KOPT-K1 (cell line): ENCODE results near the gene CCDC149.

Experiments used
- H3K27ac ChIP-seq: fragments of 200-600 bp; sonication (generic); 2 replicates; pipeline ENCODE4 v1.5.1; 2016; ENCODE audit warnings: antibody characterized with exemption, mild to moderate bottlenecking, low read depth, low read length; ENCODE audit not compliant: poor library complexity, severe bottlenecking
- H3K36me3 ChIP-seq: fragments of 200-600 bp; sonication (generic); 2 replicates; pipeline ENCODE4 v1.5.1; 2017; ENCODE audit warnings: antibody characterized with exemption, mild to moderate bottlenecking, low read length, moderate library complexity; ENCODE audit not compliant: insufficient read depth
- H3K9me3 ChIP-seq: fragments of 200-600 bp; sonication (generic); 2 replicates; pipeline ENCODE4 v1.5.1; 2017; ENCODE audit warnings: antibody characterized with exemption, low read length, mild to moderate bottlenecking; ENCODE audit not compliant: insufficient read depth, poor library complexity, severe bottlenecking

Gene CCDC149

DNA sequence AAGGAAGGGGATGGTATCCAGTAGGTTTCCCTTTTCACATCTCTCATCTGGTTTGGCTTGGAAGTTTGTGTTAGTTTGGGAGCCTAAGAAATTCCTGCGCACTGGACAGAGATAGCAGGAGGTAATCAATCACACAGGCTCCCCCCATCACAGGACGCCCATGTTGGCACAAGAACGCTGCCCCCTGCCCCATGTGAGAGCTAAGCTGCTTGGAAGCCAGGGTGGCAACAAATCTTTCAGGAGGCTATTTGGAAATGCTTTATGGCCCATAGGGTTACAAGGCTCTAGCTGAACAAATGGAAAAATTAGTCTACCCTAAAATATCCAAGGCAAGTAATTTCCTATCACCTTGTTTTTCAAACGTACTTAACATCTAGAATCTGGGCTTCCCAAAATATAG lies 63.5 kb downstream of the CCDC149 start:
- no peaks in the 10 kb centered on the region for H3K9me3 ChIP-seq
- H3K27ac ChIP-seq = no peak overlapping the region
- no peaks in the 10 kb centered on the region for H3K36me3 ChIP-seq

DNA sequence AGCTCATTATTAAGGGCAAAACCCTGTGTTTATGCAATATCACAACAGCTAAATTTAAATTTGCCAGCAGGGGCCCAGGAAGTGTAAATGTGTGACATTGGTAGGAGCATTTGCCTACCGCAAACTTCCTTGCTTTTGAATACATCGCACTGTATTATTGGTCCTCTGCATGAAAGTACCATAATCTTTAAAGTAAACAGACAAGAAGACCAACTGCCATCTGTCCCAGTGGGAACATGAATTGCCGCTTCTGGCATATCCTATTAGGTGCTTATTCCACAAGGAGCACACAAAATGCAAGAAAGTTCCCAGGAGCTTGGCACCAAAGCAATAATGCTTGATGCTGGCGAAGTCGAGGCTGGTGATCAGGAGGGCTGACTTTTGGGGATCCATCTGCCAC lies 66.1 kb downstream of the CCDC149 start:
- no peak overlapping the region for H3K27ac ChIP-seq

GRCh38 chr4:24845902-24846301 lies 66.9 kb downstream of the CCDC149 start:
- no peaks in the 10 kb centered on the region for H3K9me3 ChIP-seq
- no peaks in the 10 kb centered on the region for H3K36me3 ChIP-seq
- no peak overlapping the region for H3K27ac ChIP-seq

More for the DNA sequence above, 66.1 kb downstream of the CCDC149 start:
- Histone ChIP-seq H3K36me3 (no peaks in the 10 kb centered on the region), H3K9me3 (no peaks in the 10 kb centered on the region)

GRCh38 chr4:24845132-24845531 lies 67.7 kb downstream of the CCDC149 start:
- Histone ChIP-seq H3K27ac (no peak overlapping the region), H3K36me3 (no peaks in the 10 kb centered on the region), H3K9me3 (no peaks in the 10 kb centered on the region)

- H3K9me3 ChIP-seq = no peaks in the 10 kb centered on the region
- H3K36me3 ChIP-seq = no peaks in the 10 kb centered on the region
- H3K27ac ChIP-seq = no peak overlapping the region
Measured at GRCh38 chr4:24843096-24843495, 69.7 kb downstream of the CCDC149 start.

GRCh38 chr4:24842356-24842755 lies 70.5 kb downstream of the CCDC149 start:
- Histone ChIP-seq H3K36me3 (no peaks in the 10 kb centered on the region), H3K9me3 (no peaks in the 10 kb centered on the region), H3K27ac (no peak overlapping the region)

DNA sequence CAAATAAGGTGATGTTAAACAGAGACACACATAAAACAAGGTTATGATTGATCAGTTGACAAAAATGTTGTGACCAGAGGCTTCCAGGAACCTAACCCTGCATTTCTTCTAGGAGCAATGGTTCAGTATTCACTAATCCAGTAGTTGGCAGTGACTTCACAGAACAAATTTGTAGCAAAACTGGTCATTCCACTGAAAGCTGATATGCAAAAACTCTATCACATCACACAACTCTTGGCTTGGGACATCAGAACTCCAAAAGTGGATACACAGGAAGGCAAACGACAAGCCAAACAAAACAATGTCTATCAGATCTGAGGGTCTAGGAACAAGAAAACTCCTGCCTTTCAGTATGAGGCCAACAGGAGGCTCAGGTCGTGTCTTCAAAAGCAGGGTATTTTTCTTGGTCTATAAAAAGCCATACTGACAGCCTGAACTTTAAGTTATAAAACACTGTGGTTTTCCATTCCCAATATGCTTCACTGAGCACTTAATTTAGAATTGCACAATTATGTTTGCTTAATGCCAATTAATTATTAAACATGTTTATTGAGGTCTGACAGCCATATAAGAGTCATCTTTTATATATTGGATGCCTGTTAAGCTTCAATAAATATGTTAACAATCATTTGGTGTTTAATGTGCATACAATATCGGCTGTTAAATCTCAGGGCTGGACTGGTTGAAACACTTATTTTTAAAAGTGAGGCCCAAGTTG lies 71.9 kb downstream of the CCDC149 start:
- H3K27ac ChIP-seq = no peak overlapping the region
- H3K36me3 ChIP-seq = no peaks in the 10 kb centered on the region
- no peaks in the 10 kb centered on the region for H3K9me3 ChIP-seq

DNA sequence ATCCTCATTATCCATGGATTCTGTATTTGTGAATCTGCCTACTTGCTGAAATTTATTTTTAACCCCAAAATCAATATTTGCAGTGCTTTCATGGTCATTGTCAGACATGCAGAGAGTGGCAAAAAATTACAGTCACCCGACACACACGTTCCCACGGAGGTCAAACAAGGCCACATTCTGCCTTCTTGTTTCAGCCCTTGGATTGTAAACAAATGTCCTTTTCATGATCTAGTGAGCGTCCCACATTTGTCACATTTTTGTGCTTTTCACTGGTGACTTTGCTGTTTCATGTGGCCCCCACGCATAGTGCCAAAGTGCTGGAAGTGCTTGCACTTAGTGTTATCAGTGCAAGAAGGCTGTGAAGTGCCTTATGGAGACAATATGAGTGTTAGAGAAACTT lies 72.5 kb downstream of the CCDC149 start:
- no peaks in the 10 kb centered on the region for H3K36me3 ChIP-seq
- no peaks in the 10 kb centered on the region for H3K9me3 ChIP-seq
- no peak overlapping the region for H3K27ac ChIP-seq

GRCh38 chr4:24837781-24838180 lies 75.1 kb downstream of the CCDC149 start:
- Histone ChIP-seq H3K27ac (no peak overlapping the region), H3K9me3 (no peaks in the 10 kb centered on the region), H3K36me3 (no peaks in the 10 kb centered on the region)

GRCh38 chr4:24837336-24837735 lies 75.5 kb downstream of the CCDC149 start:
- Histone ChIP-seq H3K9me3 (no peaks in the 10 kb centered on the region), H3K27ac (no peak overlapping the region), H3K36me3 (no peaks in the 10 kb centered on the region)

- no peak overlapping the region for H3K27ac ChIP-seq
- H3K9me3 ChIP-seq = no peaks in the 10 kb centered on the region
- H3K36me3 ChIP-seq = no peaks in the 10 kb centered on the region
Measured at GRCh38 chr4:24836661-24837242, 76.1 kb downstream of the CCDC149 start.

DNA sequence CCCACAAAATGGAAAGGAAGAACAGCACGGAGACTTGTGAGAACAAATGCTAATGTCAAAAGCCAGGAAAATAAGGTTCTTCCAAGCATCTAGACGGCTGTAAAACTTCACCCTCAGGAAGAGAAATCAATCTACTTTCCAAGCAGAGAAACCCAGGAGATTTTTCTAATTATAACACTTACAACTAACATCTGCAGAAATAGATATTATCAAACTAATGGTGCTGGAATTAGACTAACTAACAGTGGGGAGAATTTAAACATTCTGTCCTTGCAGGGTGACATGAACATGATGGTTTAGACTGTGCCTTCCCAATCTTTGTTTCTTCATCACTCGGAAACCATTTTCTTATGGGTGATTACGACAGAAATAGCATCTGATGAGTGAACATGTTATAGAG lies 77.1 kb downstream of the CCDC149 start:
- Histone ChIP-seq H3K9me3 (no peaks in the 10 kb centered on the region), H3K27ac (no peak overlapping the region), H3K36me3 (no peaks in the 10 kb centered on the region)

DNA sequence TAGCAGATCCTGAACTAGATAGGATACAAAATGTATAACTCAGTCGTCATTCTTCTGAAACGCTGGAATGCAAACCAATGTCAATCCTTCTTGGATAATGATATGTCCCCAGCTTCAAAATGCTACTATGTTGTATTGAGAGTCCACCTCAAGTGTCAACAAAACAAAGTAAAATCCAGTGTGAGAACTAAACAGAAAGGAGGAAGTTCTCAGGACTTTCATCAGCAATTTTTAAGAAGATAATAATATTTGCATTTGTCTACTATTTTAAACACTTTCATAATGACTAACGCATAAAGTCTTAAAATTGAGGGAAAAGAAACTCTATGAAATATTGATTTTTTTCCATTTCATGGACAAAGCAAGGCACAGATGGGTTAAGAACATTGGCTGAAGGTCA lies 81.2 kb downstream of the CCDC149 start:
- H3K36me3 ChIP-seq = no peaks in the 10 kb centered on the region
- no peak overlapping the region for H3K27ac ChIP-seq
- no peaks in the 10 kb centered on the region for H3K9me3 ChIP-seq

GRCh38 chr4:24824720-24825119 lies 88.1 kb downstream of the CCDC149 start:
- H3K27ac ChIP-seq = no peak overlapping the region
- no peaks in the 10 kb centered on the region for H3K36me3 ChIP-seq
- no peaks in the 10 kb centered on the region for H3K9me3 ChIP-seq

- no peak overlapping the region for H3K27ac ChIP-seq
- H3K36me3 ChIP-seq = no peaks in the 10 kb centered on the region
- H3K9me3 ChIP-seq = no peaks in the 10 kb centered on the region
Measured at GRCh38 chr4:24820541-24820940, 92.3 kb downstream of the CCDC149 start.

- Histone ChIP-seq H3K27ac (no peak overlapping the region), H3K36me3 (no peaks in the 10 kb centered on the region), H3K9me3 (no peaks in the 10 kb centered on the region)
Measured at GRCh38 chr4:24816797-24817196, 96.0 kb downstream of the CCDC149 start.
